Endothelial cell of umbilical vein (primary cell): ENCODE measurements around the gene MYLIP. TPM values are rescaled to one million over a fixed set of nuclear protein-coding genes. Genes with fewer than 3 reads are reported as not detected.
A peak's percentile ranks its signal among the peaks of the same experiment; 100 is the strongest.

Source experiments
- BruUV-seq: library from RNA; stranded (reverse); fragments of 400-500 nt; replicated peaks from 2 replicates; lab custom pipeline; 2021; lab: Mats Ljungman, UMichigan
- CTCF ChIA-PET: fragments of 300-600, 350-600 bp; sonication (Branson Sonifier 250); formaldehyde crosslinking; loops from one replicate; lab custom pipeline; 2021; ENCODE audit warnings: antibody characterized with exemption, inconsistent platforms; lab: Charles Lee
- POLR2A ChIA-PET: fragments of 300-600, 350-600 bp; sonication (Branson Sonifier 250); formaldehyde crosslinking; loops from one replicate; lab custom pipeline; 2021; ENCODE audit warnings: antibody characterized with exemption, inconsistent platforms; lab: Charles Lee
- DNase-seq: peaks from one replicate; pipeline ENCODE4 v3.0.0-alpha.2; 2011; ENCODE audit warnings: low read depth, low spot score
- FAIRE-seq: peaks from 2 replicates; lab custom pipeline; 2011; peaks lifted over from hg19 to GRCh38; lab: Jason Lieb, UNC
- H2AFZ ChIP-seq: 2 replicates; pipeline ENCODE4 v1.6.0; 2012; ENCODE audit warnings: low read depth, low read length, control low read depth, inconsistent platforms
- H3K27ac ChIP-seq: 2 replicates; pipeline ENCODE4 v1.5.1; 2011; ENCODE audit warnings: low read depth, mild to moderate bottlenecking, control low read depth, low read length, moderate library complexity; ENCODE audit not compliant: insufficient read depth
- H3K27me3 ChIP-seq, 2 experiments: 2 replicates each; pipeline versions ENCODE4 v1.6.0 to v1.6.1; 2011; ENCODE audit warnings: low read length in 2 of 2, mixed read lengths in 1 of 2; ENCODE audit not compliant: control insufficient read depth in 2 of 2, insufficient read depth in 2 of 2
- H3K36me3 ChIP-seq, 2 experiments: 2 replicates in 1 of 2; 3 replicates in 1 of 2; pipeline ENCODE4 v1.5.1; 2011; ENCODE audit warnings: low read length in 2 of 2, mild to moderate bottlenecking in 1 of 2, moderate library complexity in 1 of 2; ENCODE audit not compliant: control insufficient read depth in 2 of 2, insufficient read depth in 2 of 2; ENCODE audit errors: extremely low read depth in 1 of 2
- H3K4me1 ChIP-seq: 3 replicates; pipeline ENCODE4 v1.5.1; 2011; ENCODE audit warnings: mild to moderate bottlenecking, low read length; ENCODE audit not compliant: control insufficient read depth, insufficient read depth; ENCODE audit errors: extremely low read depth
- H3K4me2 ChIP-seq: 2 replicates; pipeline ENCODE4 v1.6.1; 2011; ENCODE audit warnings: low read length, control low read depth, mixed read lengths; ENCODE audit not compliant: insufficient read depth
- H3K4me3 ChIP-seq, 3 experiments: fragments of 200-600 bp in 1 of 3; sonication (generic), shearing (Covaris generic) in 1 of 3; replicated peaks in 1 of 3; 2 replicates each; pipeline ENCODE4 v1.5.1; 2011 to 2016; ENCODE audit warnings: control low read depth in 3 of 3, low read length in 3 of 3, mild to moderate bottlenecking in 2 of 3, inconsistent platforms in 1 of 3, low read depth in 1 of 3, moderate library complexity in 1 of 3; ENCODE audit not compliant: insufficient read depth in 1 of 3
- H3K79me2 ChIP-seq: 2 replicates; pipeline ENCODE4 v1.6.0; 2012; ENCODE audit warnings: low read length, inconsistent platforms; ENCODE audit not compliant: control insufficient read depth, insufficient read depth
- H3K9ac ChIP-seq: replicated peaks from 2 replicates; pipeline ENCODE3; 2011; ENCODE audit warnings: low read length, control low read depth; ENCODE audit not compliant: insufficient read depth; ENCODE audit errors: extremely low read depth
- H3K9me1 ChIP-seq: replicated peaks from 3 replicates; pipeline ENCODE4 v1.6.0; 2011; ENCODE audit warnings: mild to moderate bottlenecking, low read length; ENCODE audit not compliant: control insufficient read depth, insufficient read depth; ENCODE audit errors: extremely low read depth
- H3K9me3 ChIP-seq: replicated peaks from 2 replicates; pipeline ENCODE4 v1.5.1; 2012; ENCODE audit warnings: low read length, inconsistent platforms; ENCODE audit not compliant: control insufficient read depth, insufficient read depth
- H4K20me1 ChIP-seq: replicated peaks from 2 replicates; pipeline ENCODE3; 2011; ENCODE audit warnings: mild to moderate bottlenecking, low read length; ENCODE audit not compliant: control insufficient read depth, insufficient read depth; ENCODE audit errors: extremely low read depth
- CTCF ChIP-seq, 2 donors: IDR thresholded peaks; 1 replicate in 1 of 2; 2 replicates in 1 of 2; pipeline ENCODE4 v1.5.1; 2011; ENCODE audit warnings: low read length in 2 of 2, mild to moderate bottlenecking in 2 of 2, moderate library complexity in 2 of 2, control low read depth in 1 of 2, inconsistent platforms in 1 of 2, low read depth in 1 of 2; ENCODE audit not compliant: insufficient read depth in 1 of 2; ENCODE audit errors: extremely low read depth in 1 of 2
- EZH2 ChIP-seq: IDR thresholded peaks from 2 replicates; pipeline ENCODE4 v1.6.1; 2012; ENCODE audit warnings: borderline replicate concordance, low read depth, mild to moderate bottlenecking, moderate library complexity, low read length, inconsistent platforms; ENCODE audit not compliant: severe bottlenecking
- FOS ChIP-seq: IDR thresholded peaks from 2 replicates; pipeline ENCODE4 v1.6.1; 2011; ENCODE audit warnings: mild to moderate bottlenecking, low read length, moderate library complexity, borderline replicate concordance; ENCODE audit not compliant: insufficient read depth
- GATA2 ChIP-seq: IDR thresholded peaks from 2 replicates; pipeline ENCODE4 v1.7.0; 2011; ENCODE audit warnings: low read depth, mild to moderate bottlenecking, moderate library complexity, mixed read lengths, low read length; ENCODE audit not compliant: insufficient read length, insufficient read depth
- JUN ChIP-seq: IDR thresholded peaks from 2 replicates; pipeline ENCODE4 v1.6.1; 2011; ENCODE audit warnings: borderline replicate concordance, low read depth; ENCODE audit not compliant: insufficient read length, insufficient read depth
- MAX ChIP-seq: IDR thresholded peaks from 2 replicates; pipeline ENCODE4 v1.6.1; 2011; ENCODE audit not compliant: insufficient read depth, insufficient read length
- MYC ChIP-seq: IDR thresholded peaks from one replicate; pipeline ENCODE4 v1.6.1; 2011; ENCODE audit warnings: mild to moderate bottlenecking, low read depth, low read length
- POLR2A ChIP-seq: IDR thresholded peaks from 2 replicates; pipeline ENCODE4 v1.6.1; 2012; ENCODE audit warnings: low read depth, mild to moderate bottlenecking, control low read depth, low read length
- POLR2AphosphoS5 ChIP-seq: IDR thresholded peaks from 2 replicates; pipeline ENCODE4 v1.6.1; 2012; ENCODE audit warnings: low read depth, mild to moderate bottlenecking, control low read depth, low read length, moderate library complexity; ENCODE audit not compliant: insufficient read depth
- dilution Hi-C: fragments of 300-500 bp; cut with MboI; formaldehyde crosslinking; loops from one replicate; pipeline ENCODE4 v1.15.0; 2019; ENCODE audit warnings: low sequenced_read_pairs; ENCODE audit not compliant: extremely low pct_ligation_motif_present
- intact Hi-C: fragments of 100-400 bp; cut with micrococcal nuclease; formaldehyde crosslinking; loops from one replicate; pipeline ENCODE4 v1.10.0; 2022
- polyA plus RNA-seq, 4 experiments: library from polyadenylated mRNA; depleted of rRNA in 3 of 4; stranded (reverse) in 3 of 4; unstranded in 1 of 4; fragments of >200 nt; gene quantifications; 2 replicates each; pipeline versions ENCODE4 v1.2.1 to v1.2.3, GENCODE V29; 2011 to 2012; ENCODE audit warnings: missing spikeins in 1 of 4
- total RNA-seq: library from RNA; stranded (reverse); gene quantifications from 2 replicates; pipeline ENCODE4 v1.2.3, GENCODE V29; 2021

The MYLIP gene
- total and polyA plus RNA-seq, 2 donors (not counting 3 experiments of a cell fraction or from before 2014, with no cell fraction given) = 16.9 to 19.2 TPM

- dilution Hi-C loops (no loop called here), intact Hi-C loops (no loop called here)
- DNase-seq = peak; percentile 54
- CTCF ChIA-PET = no interaction called here
- TF ChIP-seq MYC (no peak), POLR2AphosphoS5 (no peak), POLR2A (no peak), GATA2 (no peak), FOS (no peak), CTCF (IDR thresholded peaks at IDR 0.05; ENCODE audit: extremely low read depth in 1 of 2, insufficient read depth in 1 of 2, low read depth in 1 of 2, low read length in 2 of 2) (no peak), MAX (no peak), EZH2 (no peak), JUN (no peak)
- Histone ChIP-seq H3K27ac (no peak overlapping the region), H3K9me1 (no peaks in the 10 kb centered on the region), H3K79me2 (no peaks in the 10 kb centered on the region), H3K4me3 (no peak overlapping the region), H3K9ac (no peak overlapping the region), H3K4me1 (peaks cover 3% of the 10 kb centered on the region), H3K4me2 (no peak overlapping the region), H3K27me3 (no peaks in the 10 kb centered on the region), H3K36me3 (no peaks in the 10 kb centered on the region), H4K20me1 (no peaks in the 10 kb centered on the region), H2AFZ (no peak overlapping the region), H3K9me3 (no peaks in the 10 kb centered on the region)
- no peak for FAIRE-seq
- BruUV-seq = no TSS peak
- POLR2A ChIA-PET = interaction anchor here (0.6 kb wide), 1 partner anchor 448 kb away, joined by 5 read pairs; no protein-coding TSS in a partner anchor
Measured at GRCh38 chr6:16108921-16109658, 19.8 kb upstream of the MYLIP start.
